Uterus (tissue), 4 donors: ENCODE measurements around the gene ADARB2. TPM values are rescaled to one million over a fixed set of nuclear protein-coding genes. Genes with fewer than 3 reads are reported as not detected.

Experiments used
- DNase-seq, 2 donors: peaks; one replicate each; pipeline ENCODE4 v3.0.0-alpha.2; 2019 to 2020
- H3K27ac ChIP-seq, 2 donors: fragments of 200-600 bp; sonication (generic); 1 replicate in 1 of 2; 2 replicates in 1 of 2; pipeline ENCODE4 v1.5.1; 2016 to 2018
- H3K27me3 ChIP-seq, 2 donors: fragments of 200-600 bp; sonication (generic); one replicate each; pipeline ENCODE4 v1.5.1; 2018 to 2019; ENCODE audit warnings: control low read depth in 1 of 2
- H3K36me3 ChIP-seq, 2 donors: fragments of 200-600 bp; sonication (generic); one replicate each; pipeline ENCODE4 v1.5.1; 2019; ENCODE audit warnings: control low read depth in 1 of 2
- H3K4me1 ChIP-seq, 2 donors: fragments of 200-600 bp; sonication (generic); one replicate each; pipeline ENCODE4 v1.5.1; 2018 to 2019; ENCODE audit warnings: control low read depth in 1 of 2
- H3K4me3 ChIP-seq, 2 donors: fragments of 200-600 bp; sonication (generic); 1 replicate in 1 of 2; 2 replicates in 1 of 2; pipeline ENCODE4 v1.5.1; 2018 to 2019; ENCODE audit warnings: mild to moderate bottlenecking in 1 of 2
- H3K9me3 ChIP-seq, 2 donors: fragments of 200-600 bp; sonication (generic); one replicate each; pipeline ENCODE4 v1.5.1; 2019; ENCODE audit warnings: control low read depth in 1 of 2
- CTCF ChIP-seq, 4 experiments: fragments of 200-600 bp in 2 of 4; fragments of 450-650 bp in 2 of 4; sonication (generic) in 2 of 4; IDR thresholded peaks; one replicate each; pipeline ENCODE4 v1.5.1; 2016 to 2019; ENCODE audit warnings: antibody characterized with exemption in 4 of 4, mild to moderate bottlenecking in 2 of 4, moderate library complexity in 1 of 4
- POLR2A ChIP-seq, 2 donors: fragments of 450-650 bp; IDR thresholded peaks; one replicate each; pipeline ENCODE4 v1.6.1; 2016; ENCODE audit warnings: antibody characterized with exemption in 2 of 2, mild to moderate bottlenecking in 1 of 2, moderate library complexity in 1 of 2
- intact Hi-C: fragments of 100-400 bp; cut with DNase I; formaldehyde crosslinking; loops from one replicate; pipeline ENCODE4 v1.15.1; 2023; ENCODE audit warnings: low total_unique reads
- total RNA-seq, 4 donors: library from RNA; depleted of rRNA in 3 of 4; stranded (reverse); fragments of >200 nt in 3 of 4; gene quantifications; one replicate each; pipeline versions ENCODE4 v1.1.0 to v1.2.4, GENCODE V29; 2014 to 2023
- donor health status: DM: yes; HTN: yes; CAD: no.

Gene ADARB2
- total RNA-seq, 4 donors from 2014 or later = 0.76 to 2.6 (median 2.0) TPM; not detected in 1

DNA sequence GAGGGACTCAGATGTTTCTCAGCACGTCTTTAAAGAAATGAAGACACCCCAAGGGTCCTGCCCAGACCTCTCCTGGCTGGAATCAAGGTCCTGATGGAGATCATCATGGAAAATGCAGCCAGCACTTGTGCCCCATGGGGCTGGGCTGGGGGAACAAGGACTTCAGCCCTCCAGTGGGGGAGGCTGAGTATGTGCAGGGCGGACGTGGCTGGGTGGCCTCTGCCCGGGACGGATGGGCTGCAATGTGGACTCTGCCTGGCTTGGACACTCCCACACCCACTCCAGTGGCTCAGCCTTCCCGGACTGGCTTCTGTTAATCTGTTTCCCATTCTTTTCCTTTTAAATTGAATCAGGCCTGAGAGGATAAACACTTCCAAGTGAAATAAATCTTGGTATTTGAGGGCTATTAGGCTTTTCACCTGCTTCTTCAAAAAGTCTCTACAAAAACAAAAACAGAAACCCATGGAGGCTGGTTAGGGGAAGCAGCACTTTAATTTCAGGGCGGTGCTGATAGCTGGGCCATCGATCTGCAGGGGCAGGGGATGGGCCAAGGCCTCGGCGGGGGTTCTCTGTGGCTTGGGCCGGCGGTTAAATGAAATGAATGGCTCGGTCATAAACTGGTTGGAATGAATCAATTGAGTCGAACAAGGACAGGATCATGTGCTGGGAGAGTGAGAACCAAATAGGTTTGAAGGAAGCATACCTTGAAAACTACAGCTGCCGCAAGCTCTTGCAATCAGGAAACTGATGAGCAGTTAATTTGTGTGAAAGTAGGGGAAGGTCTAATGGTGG, 51.4 kb downstream of the ADARB2 start:
- DNase-seq = no peak
- Histone ChIP-seq H3K4me1 (no peaks in the 10 kb centered on the region), H3K27me3 (no peaks in the 10 kb centered on the region), H3K36me3 (no peaks in the 10 kb centered on the region), H3K9me3 (no peaks in the 10 kb centered on the region), H3K27ac (no peak overlapping the region), H3K4me3 (no peak overlapping the region)
- TF ChIP-seq POLR2A (IDR thresholded peaks at IDR 0.05) (no peak), CTCF (IDR thresholded peaks at IDR 0.05) (no peak)
- intact Hi-C loops = no loop called here

DNA sequence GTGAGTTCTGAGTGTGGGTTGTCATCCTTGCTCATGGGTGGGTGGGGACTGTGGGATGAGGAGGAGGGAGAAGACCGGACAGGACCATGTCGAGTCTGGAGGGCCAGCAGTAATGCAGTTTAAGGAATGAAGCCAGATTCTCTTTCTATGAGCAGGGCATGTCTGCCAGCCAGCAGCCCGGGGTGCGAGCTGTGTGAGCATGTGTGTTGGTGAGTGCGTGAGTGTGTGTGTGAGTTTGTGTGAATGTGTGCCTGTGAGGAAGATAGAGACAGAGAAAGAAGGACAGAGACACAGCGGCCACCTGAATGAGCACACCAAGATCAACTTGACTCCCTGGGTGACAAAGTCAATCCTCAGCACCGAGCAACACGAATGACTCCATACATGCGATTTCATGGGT, 52.3 kb downstream of the ADARB2 start:
- TF ChIP-seq CTCF (IDR thresholded peaks at IDR 0.05) = no peak
- H3K4me1 ChIP-seq = no peaks in the 10 kb centered on the region
- no peak overlapping the region for H3K27ac ChIP-seq
- H3K9me3 ChIP-seq = no peaks in the 10 kb centered on the region
- DNase-seq = no peak
- intact Hi-C loops = no loop called here
- H3K36me3 ChIP-seq = no peaks in the 10 kb centered on the region
- H3K4me3 ChIP-seq = no peak overlapping the region
- H3K27me3 ChIP-seq = no peaks in the 10 kb centered on the region

DNA sequence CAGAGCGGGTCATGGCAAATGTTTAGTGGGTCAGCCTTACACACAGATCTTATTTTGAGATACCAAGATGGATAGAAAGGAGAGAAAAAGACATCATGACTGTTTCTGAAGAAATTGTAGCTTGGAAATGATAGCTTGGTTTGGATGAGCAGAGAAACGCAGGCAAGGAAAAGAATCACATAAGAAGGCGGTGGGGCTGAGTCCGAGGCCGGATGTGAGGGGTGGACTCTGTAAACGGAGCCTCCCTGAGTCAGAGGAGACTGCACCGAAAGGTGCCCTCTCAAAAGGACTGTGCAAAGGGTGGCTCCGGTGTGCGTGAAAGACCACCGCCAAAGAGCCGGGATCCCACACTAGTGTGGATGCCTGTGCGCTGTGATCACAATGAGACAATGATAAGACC, 53.7 kb downstream of the ADARB2 start:
- no peak for DNase-seq
- intact Hi-C loops = no loop called here

GRCh38 chr10:1679821-1680650, 57.3 kb downstream of the ADARB2 start:
- no peak for DNase-seq
- Histone ChIP-seq H3K27me3 (no peaks in the 10 kb centered on the region), H3K4me3 (no peak overlapping the region), H3K9me3 (no peaks in the 10 kb centered on the region), H3K36me3 (no peaks in the 10 kb centered on the region), H3K27ac (no peak overlapping the region), H3K4me1 (no peaks in the 10 kb centered on the region)
- no peak for TF ChIP-seq POLR2A (IDR thresholded peaks at IDR 0.05)
- no peak for TF ChIP-seq CTCF (IDR thresholded peaks at IDR 0.05)
- intact Hi-C loops = no loop called here

More for the DNA sequence above, 53.7 kb downstream of the ADARB2 start:
- no peaks in the 10 kb centered on the region for H3K36me3 ChIP-seq
- H3K27me3 ChIP-seq = no peaks in the 10 kb centered on the region
- no peak overlapping the region for H3K4me3 ChIP-seq
- no peak overlapping the region for H3K27ac ChIP-seq
- TF ChIP-seq POLR2A (IDR thresholded peaks at IDR 0.05) (no peak), CTCF (IDR thresholded peaks at IDR 0.05) (no peak)
- H3K9me3 ChIP-seq = no peaks in the 10 kb centered on the region
- H3K4me1 ChIP-seq = no peaks in the 10 kb centered on the region

DNA sequence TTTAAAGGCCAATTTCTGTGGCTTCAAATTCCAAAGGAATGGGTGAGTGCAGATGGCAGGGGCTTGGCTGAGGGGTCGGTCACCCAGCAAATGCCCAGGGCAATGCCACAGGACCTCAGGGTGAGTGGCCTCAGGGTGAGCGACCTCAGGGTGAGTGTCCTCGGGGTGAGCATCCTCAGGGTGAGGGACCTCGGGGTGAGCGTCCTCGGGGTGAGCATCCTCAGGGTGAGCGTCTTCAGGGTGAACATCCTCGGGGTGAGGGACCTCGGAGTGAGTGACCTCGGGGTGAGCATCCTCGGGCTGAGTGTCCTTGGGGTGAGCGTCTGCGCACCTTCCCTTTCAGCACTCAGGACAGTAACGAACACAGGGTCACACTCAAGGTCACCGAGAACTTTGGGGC, 59.2 kb downstream of the ADARB2 start:
- Histone ChIP-seq H3K4me3 (no peak overlapping the region), H3K9me3 (no peaks in the 10 kb centered on the region), H3K27me3 (no peaks in the 10 kb centered on the region), H3K36me3 (no peaks in the 10 kb centered on the region), H3K27ac (no peak overlapping the region), H3K4me1 (no peaks in the 10 kb centered on the region)
- DNase-seq = no peak
- TF ChIP-seq CTCF (IDR thresholded peaks at IDR 0.05) = no peak
- TF ChIP-seq POLR2A (IDR thresholded peaks at IDR 0.05) = no peak
- intact Hi-C loops = no loop called here
